NCI-H345 treated with DMSO at 0.1 percent for 48 hours (cell line): ENCODE results near the gene MEGF6.
A peak's percentile ranks its signal among the peaks of the same experiment; 100 is the strongest.
"Not testable (repeated sequence)": the region's sequence is repeated elsewhere in the genome, so short reads cannot be mapped to it uniquely, and the experiment has no call there.

Experiments
- DNase-seq: peaks from one replicate; lab custom pipeline; 2025; ENCODE audit not compliant: unreplicated experiment; lab: John Stamatoyannopoulos, UW

The MEGF6 gene

DNA sequence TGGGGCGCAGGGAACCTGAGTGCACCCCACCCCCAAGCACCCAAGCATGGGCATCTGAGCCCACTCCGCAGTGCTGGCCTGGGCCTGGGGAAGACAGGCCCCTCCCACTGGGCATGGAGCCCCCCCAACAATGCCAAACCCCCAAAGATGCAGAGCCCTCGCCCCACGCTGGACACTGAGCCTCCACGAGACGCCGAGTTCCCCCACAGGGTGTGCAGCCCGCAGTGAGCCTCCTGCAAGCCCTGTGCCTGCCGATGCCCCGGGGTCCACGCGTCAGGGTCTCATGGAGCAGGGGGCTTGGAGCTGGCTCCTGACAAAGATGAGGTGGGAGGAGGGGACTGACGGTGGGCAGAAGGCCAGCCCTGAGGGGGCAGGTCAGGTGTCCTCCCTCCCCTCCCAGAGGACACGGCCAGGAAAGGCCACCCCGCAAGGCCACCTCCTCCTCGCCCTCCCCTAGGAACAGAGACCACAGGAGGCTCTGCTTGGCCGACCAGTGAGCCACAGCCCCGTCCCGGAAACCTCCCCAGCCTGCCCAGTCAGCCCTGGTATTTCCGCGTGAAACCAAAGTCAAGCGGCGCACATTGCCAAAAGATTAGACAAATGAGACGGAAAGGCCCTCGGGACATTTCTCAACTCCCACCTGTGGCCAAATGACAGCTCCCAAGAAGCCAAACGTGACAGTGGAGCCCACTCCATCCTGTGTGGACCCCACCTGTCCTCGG is 33.4 kb downstream of the MEGF6 start:
- no peak for DNase-seq

DNA sequence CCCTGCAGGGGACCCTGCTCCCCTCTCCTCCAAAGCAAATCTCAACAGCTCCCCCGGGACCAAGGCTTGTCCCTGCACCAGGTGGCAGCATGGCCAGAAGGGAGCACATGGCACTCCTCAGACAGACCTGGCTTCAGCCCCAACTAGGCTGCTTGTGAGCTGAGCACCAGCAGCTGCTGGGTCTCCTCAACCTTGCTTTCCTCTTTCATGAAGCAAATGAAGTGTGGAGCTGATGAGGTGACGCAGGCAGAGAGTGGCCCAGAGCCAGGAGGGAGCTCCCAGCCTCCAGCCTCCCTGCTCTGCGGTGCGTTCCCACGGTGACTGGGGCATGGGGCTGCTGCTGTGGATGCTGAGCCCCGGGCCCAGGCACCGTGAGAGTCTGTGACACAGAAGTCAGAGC is 34.0 kb downstream of the MEGF6 start:
- peak; percentile 52 for DNase-seq

DNA sequence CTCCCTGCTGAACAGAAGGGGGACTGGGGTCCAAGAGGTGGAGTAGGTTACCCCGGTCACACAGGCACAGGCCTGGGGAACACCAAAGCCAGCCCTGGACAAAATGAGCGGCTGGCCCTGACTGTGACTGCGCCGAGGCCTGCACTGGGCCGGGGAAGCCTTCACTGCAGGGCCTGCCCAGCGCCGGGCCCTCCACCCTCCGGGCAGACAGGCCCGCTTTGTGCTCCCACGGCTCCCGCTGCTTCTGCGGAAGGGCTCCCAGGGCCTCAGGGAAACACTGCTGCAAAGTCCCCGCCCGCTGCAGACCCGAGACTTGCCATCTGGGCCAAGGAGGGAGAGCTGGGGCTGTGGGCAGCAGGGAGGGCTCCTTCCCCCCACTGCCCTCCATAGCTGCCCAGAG is 35.3 kb downstream of the MEGF6 start:
- no peak for DNase-seq

DNA sequence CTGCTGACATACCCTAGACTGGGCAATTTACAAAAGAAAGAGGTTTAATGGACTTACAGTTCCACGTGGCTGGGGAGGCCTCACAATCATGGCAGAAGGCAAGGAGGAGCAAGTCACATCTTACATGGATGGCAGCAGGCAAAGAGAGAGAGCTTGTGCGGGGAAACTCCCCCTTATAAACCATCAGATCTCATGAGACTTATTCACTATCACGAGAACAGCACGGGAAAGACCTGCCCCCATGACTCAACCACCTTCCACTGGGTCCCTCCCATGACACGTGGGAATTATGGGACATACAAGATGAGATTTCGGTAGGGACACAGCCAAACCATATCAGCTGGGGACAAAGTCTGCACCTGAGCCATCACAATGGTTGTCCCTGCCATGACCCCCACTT is 35.8 kb downstream of the MEGF6 start:
- not testable (repeated sequence) for DNase-seq

DNA sequence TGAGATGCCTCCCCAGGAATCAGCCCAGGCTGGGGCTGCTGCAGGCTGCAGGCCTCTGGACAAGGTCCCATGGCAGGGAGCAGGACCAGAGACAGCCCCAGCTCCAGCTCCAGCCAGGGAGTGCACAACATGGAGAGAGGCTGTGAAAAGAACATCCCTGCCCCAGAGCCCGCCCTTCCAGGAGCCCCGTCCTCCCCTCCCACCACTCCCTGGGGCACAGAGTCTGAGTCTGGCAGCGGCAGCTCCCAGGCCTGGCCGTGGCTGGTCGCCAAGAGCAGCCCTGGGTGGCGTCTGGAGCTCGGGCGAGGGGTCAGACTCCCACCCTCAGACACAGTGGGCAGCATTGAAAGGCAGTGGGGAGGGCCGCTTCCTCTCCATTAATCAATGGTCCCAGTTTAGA is 37.8 kb downstream of the MEGF6 start:
- DNase-seq, result no peak

DNA sequence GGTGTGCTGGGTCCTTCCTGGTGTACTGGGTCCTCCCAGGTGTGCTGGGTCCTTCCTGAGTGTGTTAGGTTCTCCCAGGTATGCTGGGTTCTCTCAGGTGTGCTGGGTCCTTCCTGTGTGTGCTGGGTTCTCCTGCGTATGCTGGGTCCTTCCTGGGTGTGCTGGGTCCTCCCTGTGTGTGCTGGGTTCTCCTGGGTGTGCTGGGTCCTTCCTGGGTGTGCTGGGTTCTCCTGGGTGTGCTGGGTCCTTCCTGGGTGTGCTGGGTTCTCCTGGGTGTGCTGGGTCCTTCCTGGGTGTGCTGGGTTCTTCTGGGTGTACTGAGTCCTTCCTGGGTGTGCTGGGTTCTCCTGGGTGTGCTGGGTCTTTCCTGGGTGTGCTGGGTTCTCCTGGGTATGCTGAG is 38.7 kb downstream of the MEGF6 start:
- DNase-seq, result not testable (repeated sequence)

DNA sequence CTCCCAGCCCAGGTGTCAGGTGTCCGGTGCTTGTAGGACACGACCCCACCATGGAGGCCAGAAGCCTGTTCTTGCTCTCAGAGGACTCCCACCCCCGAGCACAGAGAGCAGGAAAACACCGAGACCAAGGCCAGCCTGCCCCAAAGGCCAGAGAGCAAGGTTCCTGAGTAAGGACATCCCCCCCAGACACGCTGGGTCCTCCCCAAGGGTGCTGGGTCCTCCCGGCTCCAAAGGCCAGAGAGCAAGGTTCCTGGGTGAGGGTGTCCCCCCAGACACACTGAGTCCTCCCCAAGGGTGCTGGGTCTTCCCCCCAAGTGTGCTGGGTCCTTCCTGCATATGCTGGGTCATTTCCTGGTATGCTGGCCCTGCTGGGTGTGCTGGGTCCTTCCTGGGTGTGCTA is 40.0 kb downstream of the MEGF6 start:
- DNase-seq, result no peak

DNA sequence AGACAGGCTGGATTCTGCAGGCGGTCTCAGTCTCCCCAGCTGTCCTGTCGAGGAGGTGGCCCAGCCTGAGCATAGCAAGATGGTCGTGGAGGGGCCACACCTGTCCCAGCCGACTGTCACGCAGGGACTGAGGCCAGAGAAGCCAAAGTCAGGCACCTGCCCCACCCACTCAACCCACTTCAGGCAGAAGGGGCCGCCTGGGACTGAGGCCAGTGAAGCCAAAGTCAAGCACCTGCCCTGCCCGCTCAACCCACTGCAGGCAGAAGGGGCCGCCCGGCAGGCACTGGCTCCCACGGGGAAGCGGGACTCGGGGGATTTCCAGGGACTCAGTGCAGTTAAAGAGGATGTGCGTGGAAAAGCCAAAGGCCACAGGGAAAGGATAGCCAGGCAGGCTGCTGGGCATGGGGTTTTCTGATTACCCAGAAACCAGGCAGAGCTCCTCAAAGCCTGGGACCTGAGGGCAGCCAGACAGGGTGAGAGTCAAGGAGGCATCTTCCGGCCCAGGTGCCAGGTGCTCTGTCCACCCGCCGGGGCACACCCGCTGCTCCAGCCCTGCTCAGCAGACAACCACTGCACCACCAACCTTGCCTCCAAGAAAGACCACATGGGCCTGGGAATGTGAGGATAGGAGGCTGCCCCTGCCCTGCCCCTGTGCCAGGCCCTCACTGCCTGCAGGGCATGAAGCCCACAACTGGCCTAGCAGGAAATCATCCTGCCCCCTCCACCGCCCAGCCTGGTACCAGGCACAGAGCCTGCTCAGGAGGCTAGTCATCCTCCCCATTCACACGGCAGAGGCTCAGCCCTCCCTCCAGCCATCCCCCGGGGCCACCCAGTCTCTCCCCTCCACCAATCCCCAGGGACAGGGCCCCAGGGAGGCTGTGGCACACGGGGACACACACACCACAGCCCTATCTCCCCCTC is 41.0 kb downstream of the MEGF6 start:
- no peak for DNase-seq

DNA sequence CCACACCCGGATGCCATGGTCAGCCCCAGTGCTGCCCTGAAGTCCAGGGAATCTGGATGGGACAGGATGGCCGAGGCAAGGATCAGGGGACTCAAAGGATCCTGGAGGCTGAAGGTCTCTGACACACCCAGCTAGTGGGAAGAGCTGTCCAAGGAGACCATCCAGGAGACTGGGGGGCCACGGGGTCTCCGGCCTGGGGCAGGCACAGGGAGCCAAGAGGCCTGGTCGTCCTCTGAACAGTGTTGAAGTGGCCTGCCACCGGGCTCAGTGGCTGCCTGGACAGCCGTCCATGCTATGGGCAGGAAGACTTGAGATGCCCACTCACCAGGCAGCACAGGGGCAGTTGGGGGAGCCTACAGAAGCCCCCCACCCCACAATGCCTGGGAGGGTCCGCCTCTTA is 41.9 kb downstream of the MEGF6 start:
- no peak for DNase-seq

DNA sequence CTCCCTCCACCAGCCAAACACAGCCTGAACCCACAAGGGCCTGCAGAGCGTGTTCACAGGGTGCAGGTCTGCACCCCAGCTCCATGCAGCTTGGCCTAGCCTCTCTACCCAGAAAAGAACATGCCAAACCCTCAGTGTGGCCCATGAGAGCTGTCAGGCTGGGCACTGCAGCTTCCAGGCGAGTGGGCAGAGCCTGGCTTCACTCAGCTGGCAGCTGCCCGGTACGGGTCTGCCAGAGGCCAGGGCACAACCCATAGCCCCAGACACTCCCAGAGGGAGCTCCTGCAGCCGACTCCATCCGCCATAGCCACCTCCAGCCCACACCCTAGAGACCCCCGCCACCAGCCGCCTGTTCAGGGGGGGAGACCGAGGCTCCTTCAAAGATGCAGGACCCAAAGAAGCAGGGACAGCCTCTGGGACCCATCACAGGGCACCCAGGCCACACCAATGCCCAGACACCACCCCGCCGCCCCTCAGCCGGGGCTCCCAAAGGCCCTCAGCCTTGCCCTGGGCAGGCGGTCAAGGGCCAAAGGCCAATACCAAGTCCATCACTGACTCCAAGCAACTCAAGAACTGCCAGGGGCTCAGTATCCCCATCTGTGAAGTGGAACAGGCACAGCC is 42.4 kb downstream of the MEGF6 start:
- no peak for DNase-seq

DNA sequence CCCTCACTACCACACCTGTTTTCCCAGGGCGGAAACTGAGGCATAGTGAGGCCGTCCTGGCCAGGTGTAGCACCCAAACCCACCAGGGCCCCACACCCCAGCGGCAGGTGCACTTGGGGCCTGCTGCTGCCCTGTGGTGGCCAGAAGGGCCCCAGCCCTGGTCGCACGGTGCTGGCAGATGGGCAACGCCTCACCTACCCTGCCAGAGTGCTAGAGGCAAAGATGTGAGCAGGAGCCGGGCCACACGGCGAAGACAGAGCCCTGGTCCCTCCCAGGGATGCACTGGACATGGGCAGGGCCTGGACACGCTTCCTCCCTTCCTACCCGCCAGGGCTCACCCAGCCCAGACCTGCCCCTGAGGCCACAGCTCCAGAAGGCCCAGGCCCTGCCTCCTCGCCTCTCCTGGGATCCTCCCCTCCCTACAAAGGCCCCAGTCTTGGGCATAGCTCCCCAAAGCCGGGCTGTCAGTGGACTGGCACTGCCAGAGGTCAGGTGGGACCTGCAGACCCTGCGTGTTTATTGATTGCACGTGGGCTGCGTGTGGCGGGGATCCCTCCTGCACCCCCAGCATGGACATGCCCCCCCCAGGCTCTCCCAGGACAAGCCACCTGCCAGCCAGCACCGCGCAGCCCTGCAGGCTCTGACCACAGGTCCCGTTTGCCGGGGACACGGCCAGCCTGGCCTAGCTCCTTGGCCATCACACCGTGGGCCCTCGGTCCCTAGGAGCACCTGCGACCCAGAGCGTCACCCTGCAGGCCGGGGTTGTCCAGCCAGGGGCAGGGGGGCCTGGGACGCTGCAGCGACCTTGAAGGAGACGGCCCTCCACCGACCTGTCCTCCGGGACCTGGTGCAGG is 44.1 kb downstream of the MEGF6 start:
- no peak for DNase-seq

DNA sequence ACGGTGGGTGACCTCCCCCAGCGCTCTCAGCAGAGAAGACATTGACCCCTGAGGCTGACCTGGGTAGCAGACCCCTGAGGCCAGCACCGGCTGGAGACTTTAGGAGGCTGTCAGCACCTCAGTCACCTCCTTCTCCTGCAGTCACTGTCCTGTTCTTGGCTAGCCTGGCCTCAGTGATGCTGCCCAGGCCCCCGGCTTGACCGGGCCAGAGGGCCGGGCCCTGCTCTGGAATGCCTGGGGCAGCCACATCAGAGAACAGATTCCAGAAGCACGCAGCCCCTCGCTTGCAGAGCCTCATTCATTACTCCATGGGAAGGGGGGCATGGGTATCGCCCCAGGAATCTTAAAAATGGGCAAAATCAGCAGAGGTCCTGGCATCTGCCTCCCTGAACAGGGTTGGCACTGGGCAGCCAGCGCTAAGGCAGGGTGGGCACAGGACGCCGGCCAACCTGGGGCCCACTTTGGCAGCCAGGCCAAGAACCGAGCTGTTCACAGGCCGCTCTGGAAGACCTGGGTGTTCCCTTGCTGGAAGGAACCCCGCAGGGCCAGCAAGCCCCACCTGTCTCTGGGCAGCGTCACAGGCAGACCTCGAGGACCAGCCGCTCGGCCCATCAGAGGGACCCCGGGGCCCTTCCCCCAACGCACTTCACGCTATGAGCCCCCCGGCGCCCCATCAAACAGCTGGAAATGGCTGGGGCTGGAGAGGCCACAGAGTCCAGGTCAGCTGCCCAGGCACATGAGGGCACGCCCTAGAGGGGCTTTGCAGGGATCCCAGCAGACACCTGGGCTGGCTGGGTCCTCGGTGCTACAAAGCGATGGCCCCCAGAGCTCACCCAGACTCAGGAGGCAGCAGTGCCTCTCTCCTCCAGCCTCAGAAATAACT is 45.1 kb downstream of the MEGF6 start:
- DNase-seq, result no peak

DNA sequence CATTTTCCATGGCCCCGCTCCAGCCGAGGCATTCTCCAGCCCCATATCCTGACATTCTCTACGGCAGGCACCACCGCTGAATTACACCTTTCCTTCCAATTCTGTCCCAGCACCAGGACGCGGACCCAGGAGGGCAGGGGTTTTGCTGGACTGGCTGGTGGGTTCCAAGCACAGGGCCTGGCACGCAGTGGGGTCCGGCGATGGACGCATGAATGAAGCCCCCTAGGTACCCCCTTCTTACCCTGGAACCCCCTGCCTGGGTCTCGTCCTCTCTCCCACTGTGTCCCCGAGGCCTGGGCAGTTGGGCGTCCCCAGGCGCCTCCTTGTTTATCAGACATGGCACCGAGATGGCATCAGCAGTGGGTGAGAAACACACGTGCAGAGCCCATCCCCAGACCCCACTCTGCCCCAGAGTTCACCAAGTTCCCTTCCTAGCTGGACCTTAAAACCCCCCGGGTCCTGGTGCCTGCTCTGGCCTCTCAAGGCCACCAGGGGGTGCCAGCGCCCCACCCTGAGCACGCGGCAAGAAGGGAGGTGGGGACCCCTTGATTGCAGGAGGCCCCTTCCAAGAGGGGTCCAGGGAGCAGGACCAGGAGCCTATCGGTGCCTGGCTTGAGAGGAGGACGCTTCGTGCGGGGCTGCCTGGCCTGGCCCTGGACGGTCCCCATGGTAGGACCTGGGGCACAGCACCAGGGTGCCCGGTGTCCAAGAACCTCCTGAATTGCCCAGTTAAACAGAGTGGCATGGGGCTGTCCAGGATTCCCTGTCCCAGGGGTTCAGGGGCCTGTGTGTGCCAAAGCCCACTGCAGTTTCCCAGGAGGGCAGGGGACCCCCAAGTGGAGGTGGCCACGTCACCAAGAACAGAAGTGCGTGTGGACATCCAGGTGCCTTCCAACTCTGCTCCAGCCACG is 46.1 kb downstream of the MEGF6 start:
- no peak for DNase-seq

DNA sequence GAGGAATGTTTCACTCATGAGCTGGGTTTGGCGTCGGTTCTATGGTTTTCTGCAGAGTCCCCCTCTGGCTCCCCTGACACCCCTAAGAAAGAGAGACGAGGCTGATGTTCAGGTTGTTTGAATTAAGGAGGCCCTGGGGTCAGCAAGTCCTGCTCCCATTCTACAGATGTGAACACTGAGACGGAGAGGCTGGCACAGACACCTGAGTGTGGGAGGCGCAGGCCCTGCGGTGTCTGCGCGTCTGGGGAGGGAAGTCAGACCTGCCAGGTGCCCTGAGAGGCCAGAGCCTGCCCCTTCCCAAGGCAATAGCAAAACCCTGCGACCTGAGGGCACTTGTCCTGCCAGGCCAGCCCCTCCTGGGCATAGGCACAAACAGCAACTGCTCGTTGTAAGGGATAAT is 47.7 kb downstream of the MEGF6 start:
- DNase-seq, result no peak

DNA sequence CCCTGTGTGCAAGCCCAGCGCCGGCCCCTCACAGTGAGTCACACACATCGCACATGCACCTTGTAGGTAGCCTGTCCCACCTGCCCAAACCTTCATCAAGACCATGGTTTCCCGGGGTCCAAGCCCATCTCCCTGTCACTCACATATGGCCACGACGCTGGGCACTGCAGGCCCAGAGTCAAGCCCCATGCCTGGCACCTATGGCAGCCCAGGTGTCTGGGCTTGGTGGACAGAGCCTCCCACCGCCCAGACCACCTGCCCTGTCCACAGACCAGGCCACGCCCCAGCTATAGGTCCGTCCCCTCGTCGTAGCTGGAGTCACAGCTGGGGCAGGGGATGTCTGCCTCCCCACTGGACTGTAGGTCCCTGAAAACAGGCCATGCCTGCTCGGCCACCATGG is 48.2 kb downstream of the MEGF6 start:
- no peak for DNase-seq

DNA sequence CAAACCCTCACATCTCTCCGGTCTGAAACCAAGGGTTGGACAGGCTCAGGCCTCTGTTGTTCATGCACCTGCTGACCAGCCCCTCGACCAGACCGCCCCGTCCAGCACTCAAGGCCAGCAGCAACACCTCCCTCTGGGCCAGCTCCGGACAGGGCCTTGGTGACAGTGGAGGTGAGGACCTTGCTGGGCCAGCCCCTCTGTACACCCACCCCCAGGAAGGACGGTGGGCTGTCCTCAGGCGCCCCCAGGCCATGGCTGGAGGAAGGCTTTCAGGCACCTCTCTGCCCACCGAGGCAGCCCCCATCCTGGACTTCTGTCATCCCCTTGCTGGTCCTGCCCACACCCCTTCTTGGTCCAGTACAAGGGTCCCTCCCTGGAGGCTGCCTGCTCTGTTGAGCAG is 48.6 kb downstream of the MEGF6 start:
- no peak for DNase-seq

DNA sequence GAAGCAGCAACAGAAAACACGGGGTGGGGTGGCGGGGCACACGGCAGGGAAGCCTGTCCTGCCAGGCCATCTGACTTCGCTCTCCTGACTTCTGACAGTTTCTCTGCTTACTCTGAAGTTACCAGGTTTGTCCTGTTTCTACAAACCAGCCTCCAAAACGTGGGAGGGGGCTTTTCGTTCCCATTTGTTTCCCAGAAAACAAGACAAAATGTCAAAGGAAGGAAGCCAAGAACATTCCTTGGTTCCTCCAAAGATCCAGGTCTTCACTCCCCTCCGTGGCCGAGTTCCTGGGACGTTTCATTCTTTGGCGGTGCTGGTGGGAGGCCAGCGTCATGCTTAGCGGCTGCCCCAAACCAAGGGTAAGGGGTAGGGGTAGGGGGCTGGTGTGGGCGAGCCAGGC is 49.6 kb downstream of the MEGF6 start:
- DNase-seq, result no peak

DNA sequence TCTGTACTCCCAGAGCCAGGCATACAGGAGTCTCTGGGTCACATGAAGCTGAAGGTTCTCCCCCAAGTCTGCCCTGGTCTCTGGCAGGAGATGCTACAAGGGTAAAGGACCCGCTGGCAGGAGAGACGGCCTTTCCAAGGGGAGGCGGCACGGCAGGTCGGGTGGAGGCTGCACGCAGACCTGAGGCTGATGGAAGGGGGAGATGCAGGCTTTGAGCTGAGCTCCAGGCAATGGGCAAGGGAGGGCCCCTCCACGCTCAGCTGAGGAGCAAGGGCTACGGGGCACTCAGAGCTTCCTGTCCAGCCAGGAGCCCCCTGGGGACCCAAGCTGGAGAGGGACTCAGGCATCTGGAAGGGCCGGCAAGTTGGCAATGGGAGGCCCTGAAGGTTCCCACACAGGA is 50.3 kb downstream of the MEGF6 start:
- no peak for DNase-seq

DNA sequence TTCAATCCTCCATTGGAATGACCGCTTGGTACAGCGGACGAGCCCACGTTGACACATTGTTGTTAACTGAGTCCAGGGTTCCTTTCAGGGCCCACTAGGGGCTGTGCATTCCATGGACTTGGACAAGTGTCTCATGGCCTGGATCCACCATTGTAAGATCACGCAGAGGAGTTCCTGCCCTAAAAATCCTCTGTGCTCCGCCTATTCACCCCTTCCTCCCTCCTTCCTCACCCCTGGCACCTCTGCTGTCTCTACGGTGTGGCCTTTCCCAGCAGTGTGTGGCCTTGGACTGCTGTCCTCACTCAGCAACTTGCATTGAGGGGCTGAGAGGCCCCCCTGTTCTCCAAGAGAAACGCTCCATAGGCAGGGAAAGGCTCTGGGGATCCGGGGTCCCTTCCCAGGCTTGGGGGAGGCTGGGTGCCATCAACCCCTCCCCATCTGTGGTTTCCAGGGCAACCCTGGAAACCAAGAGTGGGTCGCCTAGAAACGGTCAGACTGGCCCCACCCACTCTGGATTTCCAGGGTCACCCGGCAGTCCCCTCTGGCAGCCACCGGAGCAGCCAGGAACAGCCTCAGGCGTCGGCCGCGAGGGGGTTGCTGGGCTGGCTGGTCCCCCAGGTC is 50.9 kb downstream of the MEGF6 start:
- no peak for DNase-seq
